ENCODE results near the gene COLGALT1. TPM values are rescaled to one million over a fixed set of nuclear protein-coding genes. Genes with fewer than 3 reads are reported as not detected.

Gene COLGALT1
- total RNA-seq, 1 experiment from 2014 or later: 86.0 TPM

DNA sequence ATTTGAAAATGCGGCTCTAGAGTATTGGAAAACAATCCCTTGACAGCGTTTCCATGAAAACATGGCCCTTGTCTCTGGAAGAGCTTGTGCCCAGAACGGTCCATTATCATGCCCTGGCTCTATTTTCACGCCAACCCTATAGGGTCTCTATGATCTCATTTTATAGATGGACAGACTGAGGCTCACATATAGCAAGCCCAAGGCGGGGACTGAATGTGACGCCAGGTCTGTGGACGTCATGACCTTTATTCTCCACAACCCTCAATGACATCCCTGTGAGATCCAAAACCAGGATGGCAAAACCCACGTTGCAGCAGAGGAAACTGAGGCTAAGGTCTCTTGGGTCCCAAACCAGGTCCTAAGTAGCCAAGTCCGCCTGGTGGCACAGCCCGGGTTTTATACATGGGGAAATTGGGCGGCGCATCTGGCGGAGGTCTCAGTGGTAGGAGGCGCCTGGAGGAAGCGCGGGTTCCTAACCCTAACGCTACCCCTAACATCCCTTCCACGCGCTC, 425 bp upstream of the COLGALT1 start:
- ChIA-PET POLR2A (no interaction called here), CTCF (no interaction called here), RAD21 (ENCODE audit: low non-redundant PET in 1 of 2, low total read pairs in 2 of 2, uncharacterized antibody in 2 of 2, unreplicated experiment in 2 of 2) (no interaction called here)
- ATAC-seq (peak; percentile 20; the same call in 1 of the 2 replicates), DNase-seq (ENCODE audit: low read depth, low spot score) (no peak)
- intact Hi-C loops (cut with micrococcal nuclease): loop anchor here (1.0 kb wide), 1 partner anchor 43 kb away; no protein-coding TSS in a partner anchor
- Histone ChIP-seq H4K20me1 (ENCODE audit: insufficient read depth) (no peaks in the 10 kb centered on the region), H3K79me2 (ENCODE audit: insufficient read depth, low read length) (peaks cover 39% of the 10 kb centered on the region), H3K4me3 (replicated peaks in 1 of 2; ENCODE audit: low read depth in 1 of 2, low read length in 2 of 2) (peak overlapping the region; percentile 77 to 100), H3K36me3 (ENCODE audit: control insufficient read depth in 1 of 2, insufficient read depth in 2 of 2, low read length in 2 of 2) (peaks cover 10 to 17% of the 10 kb centered on the region in 2 experiments), H3K4me2 (ENCODE audit: low read length) (peak overlapping the region; percentile 89), H3K27ac (ENCODE audit: low read depth, low read length) (peak overlapping the region; percentile 96; the same call in 1 of the 2 replicates), H3K27me3 (ENCODE audit: insufficient read depth, low read length) (no peaks in the 10 kb centered on the region), H3K9me3 (ENCODE audit: control insufficient read depth in 1 of 2, insufficient read depth in 1 of 2, low read depth in 1 of 2, low read length in 2 of 2) (no peaks in the 10 kb centered on the region), H2AFZ (ENCODE audit: low read depth, low read length, poor library complexity, severe bottlenecking) (peak overlapping the region; percentile 74), H3K9ac (ENCODE audit: low read length) (peak overlapping the region; percentile 99), H3K4me1 (ENCODE audit: control insufficient read depth in 1 of 2, insufficient read depth in 2 of 2, low read length in 2 of 2) (peaks cover 9 to 22% of the 10 kb centered on the region in 2 experiments; a peak in 3 of 4 replicates), H3K9me2 (ENCODE audit: insufficient read depth) (no peaks in the 10 kb centered on the region)
- TSS peak; percentile 80 for BruUV-seq (replicated peaks)
- TF ChIP-seq MAX (IDR thresholded peaks at IDR 0.05) (peak; percentile 89), SIN3A (IDR thresholded peaks at IDR 0.05; ENCODE audit: low read depth) (no peak), POLR2AphosphoS5 (IDR thresholded peaks at IDR 0.05; ENCODE audit: low read depth, low read length) (no peak), ZBTB33 (IDR thresholded peaks at IDR 0.05; ENCODE audit: extremely low read depth, insufficient replicate concordance, low read length) (no peak)
- TF ChIP-seq, protein P1, sequence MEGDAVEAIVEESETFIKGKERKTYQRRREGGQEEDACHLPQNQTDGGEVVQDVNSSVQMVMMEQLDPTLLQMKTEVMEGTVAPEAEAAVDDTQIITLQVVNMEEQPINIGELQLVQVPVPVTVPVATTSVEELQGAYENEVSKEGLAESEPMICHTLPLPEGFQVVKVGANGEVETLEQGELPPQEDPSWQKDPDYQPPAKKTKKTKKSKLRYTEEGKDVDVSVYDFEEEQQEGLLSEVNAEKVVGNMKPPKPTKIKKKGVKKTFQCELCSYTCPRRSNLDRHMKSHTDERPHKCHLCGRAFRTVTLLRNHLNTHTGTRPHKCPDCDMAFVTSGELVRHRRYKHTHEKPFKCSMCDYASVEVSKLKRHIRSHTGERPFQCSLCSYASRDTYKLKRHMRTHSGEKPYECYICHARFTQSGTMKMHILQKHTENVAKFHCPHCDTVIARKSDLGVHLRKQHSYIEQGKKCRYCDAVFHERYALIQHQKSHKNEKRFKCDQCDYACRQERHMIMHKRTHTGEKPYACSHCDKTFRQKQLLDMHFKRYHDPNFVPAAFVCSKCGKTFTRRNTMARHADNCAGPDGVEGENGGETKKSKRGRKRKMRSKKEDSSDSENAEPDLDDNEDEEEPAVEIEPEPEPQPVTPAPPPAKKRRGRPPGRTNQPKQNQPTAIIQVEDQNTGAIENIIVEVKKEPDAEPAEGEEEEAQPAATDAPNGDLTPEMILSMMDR (IDR thresholded peaks at IDR 0.05 in 2 of 3, conservative IDR thresholded peaks at IDR 0.05 in 1 of 3; ENCODE audit: borderline replicate concordance in 1 of 3, insufficient read depth in 1 of 3, low read depth in 2 of 3, low read length in 2 of 3): 0 out of 6 replicates have a peak, but pooled peaks of 1 of the 3 experiments have one; percentile 4

Data from HCT116 (cell line).